OCI-LY7 (cell line): ENCODE data around the gene FSHR. TPM values are rescaled to one million over a fixed set of nuclear protein-coding genes. Genes with fewer than 3 reads are reported as not detected.

Source experiments
- BruUV-seq: library from RNA; stranded (reverse); fragments of 400-500 nt; replicated peaks from 2 replicates; lab custom pipeline; 2021; lab: Mats Ljungman, UMichigan
- CTCF ChIA-PET: fragments of 300-600 bp; sonication (Branson Sonifier 250); formaldehyde crosslinking; loops from one replicate; lab custom pipeline; 2022; ENCODE audit warnings: antibody characterized with exemption; ENCODE audit not compliant: unreplicated experiment; lab: Charles Lee
- POLR2A ChIA-PET: fragments of 300-600 bp; sonication (Branson Sonifier 250); formaldehyde crosslinking; loops from one replicate; lab custom pipeline; 2022; ENCODE audit warnings: antibody characterized with exemption; lab: Charles Lee
- DNase-seq: peaks from one replicate; pipeline ENCODE4 v3.0.0-alpha.2; 2015; ENCODE audit warnings: low spot score
- H2AFZ ChIP-seq: fragments of 200-600 bp; sonication (generic), shearing (Covaris generic); 2 replicates; pipeline ENCODE4 v1.6.1; 2014; ENCODE audit warnings: mild to moderate bottlenecking, antibody characterized with exemption, low read length, moderate library complexity
- H3K27ac ChIP-seq: fragments of 200-600 bp; sonication (generic); 2 replicates; pipeline ENCODE4 v1.5.1; 2014; ENCODE audit warnings: mixed run types, low read depth, mild to moderate bottlenecking, moderate library complexity, low read length, inconsistent platforms; ENCODE audit not compliant: poor library complexity, severe bottlenecking
- H3K36me3 ChIP-seq: fragments of 200-600 bp; sonication (generic); 2 replicates; pipeline ENCODE4 v1.6.1; 2014; ENCODE audit warnings: mild to moderate bottlenecking, antibody characterized with exemption, low read length, moderate library complexity, mixed read lengths; ENCODE audit not compliant: insufficient read depth
- H3K4me1 ChIP-seq: fragments of 200-600 bp; sonication (generic); 2 replicates; pipeline ENCODE4 v1.5.1; 2014; ENCODE audit warnings: mild to moderate bottlenecking, low read length; ENCODE audit not compliant: insufficient read depth, poor library complexity, severe bottlenecking
- H3K4me2 ChIP-seq: fragments of 200-600 bp; sonication (generic); 2 replicates; pipeline ENCODE4 v1.6.1; 2014; ENCODE audit warnings: mild to moderate bottlenecking, low read length
- H3K4me3 ChIP-seq: fragments of 200-600 bp; sonication (generic); 2 replicates; pipeline ENCODE4 v1.5.1; 2014; ENCODE audit warnings: mild to moderate bottlenecking, low read depth, low read length; ENCODE audit not compliant: poor library complexity, severe bottlenecking
- H3K79me2 ChIP-seq: fragments of 200-600 bp; sonication (generic); 2 replicates; pipeline ENCODE4 v1.6.1; 2016; ENCODE audit warnings: low read depth, mild to moderate bottlenecking, low read length, moderate library complexity, mixed read lengths; ENCODE audit not compliant: insufficient read depth
- H3K9me2 ChIP-seq: fragments of 200-600 bp; sonication (generic); 2 replicates; pipeline ENCODE4 v1.6.1; 2016; ENCODE audit warnings: mild to moderate bottlenecking, low read length, mixed read lengths; ENCODE audit not compliant: insufficient read depth
- H3K9me3 ChIP-seq: fragments of 200-600 bp; sonication (generic); 2 replicates; pipeline ENCODE4 v1.6.1; 2014; ENCODE audit warnings: mild to moderate bottlenecking, mixed run types, low read length, mixed read lengths
- H4K20me1 ChIP-seq: fragments of 200-600 bp; sonication (generic); 2 replicates; pipeline ENCODE4 v1.6.1; 2014; ENCODE audit warnings: mild to moderate bottlenecking, antibody characterized with exemption, low read length, moderate library complexity, mixed read lengths; ENCODE audit not compliant: insufficient read depth
- EZH2phosphoT487 ChIP-seq: fragments of 200-600 bp; sonication (generic); IDR thresholded peaks from 2 replicates; pipeline ENCODE4 v1.6.1; 2018; ENCODE audit warnings: low read depth, borderline replicate concordance, mild to moderate bottlenecking, mixed run types, antibody characterized with exemption, low read length, moderate library complexity, mixed read lengths
- intact Hi-C: fragments of 100-400 bp; cut with micrococcal nuclease; formaldehyde crosslinking; loops from one replicate; pipeline ENCODE4 v1.10.0; 2022; ENCODE audit not compliant: unreplicated experiment
- total RNA-seq, 2 experiments: library from RNA; depleted of rRNA in 1 of 2; stranded (reverse); fragments of >200 nt in 1 of 2; shearing (Covaris generic) in 1 of 2; gene quantifications; 2 replicates each; pipeline ENCODE4 v1.2.3, GENCODE V29; 2014 to 2022
- TF ChIP-seq, protein P1 (sequence below): fragments of 200-600 bp; sonication (generic); conservative IDR thresholded peaks from 2 replicates; pipeline ENCODE4 v1.5.1; 2014; ENCODE audit warnings: mild to moderate bottlenecking, antibody characterized with exemption, low read length, moderate library complexity, mixed read lengths

The FSHR gene
- total RNA-seq, 2 experiments from 2014 or later: not detected

GRCh38 chr2:49152824-49153223 lies 1.5 kb downstream of the FSHR start:
- H4K20me1 ChIP-seq: no peaks in the 10 kb centered on the region
- no peaks in the 10 kb centered on the region for H3K4me1 ChIP-seq
- H3K4me3 ChIP-seq: no peak overlapping the region
- TF ChIP-seq EZH2phosphoT487: no peak
- TF ChIP-seq, protein P1, sequence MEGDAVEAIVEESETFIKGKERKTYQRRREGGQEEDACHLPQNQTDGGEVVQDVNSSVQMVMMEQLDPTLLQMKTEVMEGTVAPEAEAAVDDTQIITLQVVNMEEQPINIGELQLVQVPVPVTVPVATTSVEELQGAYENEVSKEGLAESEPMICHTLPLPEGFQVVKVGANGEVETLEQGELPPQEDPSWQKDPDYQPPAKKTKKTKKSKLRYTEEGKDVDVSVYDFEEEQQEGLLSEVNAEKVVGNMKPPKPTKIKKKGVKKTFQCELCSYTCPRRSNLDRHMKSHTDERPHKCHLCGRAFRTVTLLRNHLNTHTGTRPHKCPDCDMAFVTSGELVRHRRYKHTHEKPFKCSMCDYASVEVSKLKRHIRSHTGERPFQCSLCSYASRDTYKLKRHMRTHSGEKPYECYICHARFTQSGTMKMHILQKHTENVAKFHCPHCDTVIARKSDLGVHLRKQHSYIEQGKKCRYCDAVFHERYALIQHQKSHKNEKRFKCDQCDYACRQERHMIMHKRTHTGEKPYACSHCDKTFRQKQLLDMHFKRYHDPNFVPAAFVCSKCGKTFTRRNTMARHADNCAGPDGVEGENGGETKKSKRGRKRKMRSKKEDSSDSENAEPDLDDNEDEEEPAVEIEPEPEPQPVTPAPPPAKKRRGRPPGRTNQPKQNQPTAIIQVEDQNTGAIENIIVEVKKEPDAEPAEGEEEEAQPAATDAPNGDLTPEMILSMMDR: no peak
- POLR2A ChIA-PET: no interaction called here
- DNase-seq: no peak
- intact Hi-C loops: no loop called here
- no TSS peak for BruUV-seq
- no peaks in the 10 kb centered on the region for H3K9me3 ChIP-seq
- no peak overlapping the region for H3K27ac ChIP-seq
- H3K9me2 ChIP-seq: no peaks in the 10 kb centered on the region
- H2AFZ ChIP-seq: no peak overlapping the region
- H3K4me2 ChIP-seq: no peak overlapping the region
- no peaks in the 10 kb centered on the region for H3K79me2 ChIP-seq
- no peaks in the 10 kb centered on the region for H3K36me3 ChIP-seq
- CTCF ChIA-PET: no interaction called here

DNA sequence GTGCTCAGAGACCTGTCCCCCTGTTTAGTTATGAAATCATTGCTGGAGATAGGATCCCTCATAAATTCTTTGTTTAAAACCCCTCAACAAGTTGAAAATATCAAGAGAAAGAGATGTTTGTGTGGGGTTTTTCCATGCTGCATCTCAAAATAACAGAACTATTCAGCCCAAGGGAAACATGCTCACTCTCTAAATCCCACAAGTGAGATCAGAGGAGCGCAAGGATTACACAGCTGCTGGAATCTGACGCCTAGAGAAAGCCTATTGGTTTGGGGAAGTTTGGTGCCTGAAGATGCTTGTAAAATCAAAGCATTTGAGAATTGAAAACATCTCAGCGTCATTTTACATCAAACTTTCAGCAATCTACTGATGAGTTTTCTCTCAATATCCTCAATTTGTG lies 7.9 kb downstream of the FSHR start:
- no peak overlapping the region for H3K4me2 ChIP-seq
- ChIA-PET CTCF (no interaction called here), POLR2A (no interaction called here)
- no peak overlapping the region for H2AFZ ChIP-seq
- no peak for DNase-seq
- BruUV-seq: no TSS peak
- H3K9me3 ChIP-seq: no peaks in the 10 kb centered on the region
- no peak overlapping the region for H3K27ac ChIP-seq
- H3K4me3 ChIP-seq: no peak overlapping the region
- no peak for TF ChIP-seq EZH2phosphoT487
- TF ChIP-seq, protein P1: no peak
- no peaks in the 10 kb centered on the region for H3K36me3 ChIP-seq
- no peaks in the 10 kb centered on the region for H3K79me2 ChIP-seq
- H3K9me2 ChIP-seq: no peaks in the 10 kb centered on the region
- no peaks in the 10 kb centered on the region for H3K4me1 ChIP-seq
- intact Hi-C loops: no loop called here
- no peaks in the 10 kb centered on the region for H4K20me1 ChIP-seq

DNA sequence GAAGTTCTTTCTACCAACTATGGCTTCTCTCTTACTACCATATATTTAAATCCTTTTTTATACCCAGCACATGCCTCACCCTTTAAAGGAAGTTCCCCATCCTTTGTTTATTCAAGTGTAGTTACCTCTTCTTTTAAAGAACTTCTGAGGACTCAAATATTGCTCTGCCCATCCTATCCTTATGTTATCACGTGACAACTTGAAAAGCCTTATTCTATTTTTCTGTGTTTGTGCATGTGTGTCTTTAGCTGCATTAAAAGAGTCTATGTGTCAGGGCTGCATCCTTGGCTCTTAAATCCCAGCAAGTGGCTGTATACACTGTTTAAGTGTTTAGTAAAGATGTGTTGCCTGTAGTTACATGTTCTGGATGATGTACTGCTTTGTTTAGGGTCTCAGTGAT lies 22.5 kb downstream of the FSHR start:
- Histone ChIP-seq H3K79me2 (no peaks in the 10 kb centered on the region), H4K20me1 (no peaks in the 10 kb centered on the region), H3K4me2 (no peak overlapping the region), H3K9me2 (no peaks in the 10 kb centered on the region), H3K9me3 (no peaks in the 10 kb centered on the region), H3K36me3 (no peaks in the 10 kb centered on the region), H3K4me1 (no peaks in the 10 kb centered on the region), H2AFZ (no peak overlapping the region), H3K27ac (no peak overlapping the region), H3K4me3 (no peak overlapping the region)
- DNase-seq: no peak
- intact Hi-C loops: no loop called here
- TF ChIP-seq, protein P1: no peak
- ChIA-PET CTCF (no interaction called here), POLR2A (no interaction called here)
- BruUV-seq: no TSS peak
